RPMI7951 (cell line): ENCODE results near the gene HOXB6. TPM values are rescaled to one million over a fixed set of nuclear protein-coding genes. Genes with fewer than 3 reads are reported as not detected.

Experiments
- DNase-seq: peaks from one replicate; pipeline ENCODE4 v3.0.0-alpha.2; 2012; ENCODE audit warnings: low read depth
- total RNA-seq: library from RNA; depleted of rRNA; stranded (reverse); fragments of >200 nt; shearing (Covaris generic); gene quantifications from 2 replicates; pipeline ENCODE4 v1.2.3, GENCODE V29; 2014

Gene HOXB6
- total RNA-seq, 1 experiment from 2014 or later, result 4.8 TPM

- no peak for DNase-seq
Observed at GRCh38 chr17:48565925-48566710, 38.7 kb downstream of the HOXB6 start.

GRCh38 chr17:48565022-48565554, 39.7 kb downstream of the HOXB6 start:
- no peak for DNase-seq

- DNase-seq, result no peak
Observed at GRCh38 chr17:48564188-48565021, 40.4 kb downstream of the HOXB6 start.

GRCh38 chr17:48563867-48564187, 41.0 kb downstream of the HOXB6 start:
- no peak for DNase-seq

GRCh38 chr17:48563385-48563838, 41.4 kb downstream of the HOXB6 start:
- no peak for DNase-seq

- DNase-seq, result no peak
Observed at GRCh38 chr17:48562934-48563333, 41.9 kb downstream of the HOXB6 start.

GRCh38 chr17:48561884-48562810, 42.6 kb downstream of the HOXB6 start:
- DNase-seq, result no peak

- no peak for DNase-seq
Observed at GRCh38 chr17:48559840-48560817, 44.7 kb downstream of the HOXB6 start.

- no peak for DNase-seq
Observed at GRCh38 chr17:48559122-48559839, 45.5 kb downstream of the HOXB6 start.

- no peak for DNase-seq
Observed at GRCh38 chr17:48558831-48559121, 46.0 kb downstream of the HOXB6 start.

GRCh38 chr17:48558057-48558830, 46.5 kb downstream of the HOXB6 start:
- no peak for DNase-seq

- DNase-seq, result no peak
Observed at GRCh38 chr17:48556576-48557401, 48.0 kb downstream of the HOXB6 start.

GRCh38 chr17:48556229-48556575, 48.6 kb downstream of the HOXB6 start:
- DNase-seq, result no peak

- peak; percentile 93 for DNase-seq
Observed at GRCh38 chr17:48555258-48556228, 49.2 kb downstream of the HOXB6 start.

- DNase-seq, result no peak
Observed at GRCh38 chr17:48554412-48555257, 50.2 kb downstream of the HOXB6 start.

- no peak for DNase-seq
Observed at GRCh38 chr17:48553826-48554225, 51.0 kb downstream of the HOXB6 start.
